IPS-15b (cell line): Measurements from ENCODE around the gene PCDHA4.
"Not testable (repeated sequence)": the region's sequence is repeated elsewhere in the genome, so short reads cannot be mapped to it uniquely, and the experiment has no call there.

Experiments used
- H3K27me3 ChIP-seq: one replicate; pipeline ENCODE4 v1.6.1; 2013; ENCODE audit warnings: low read length; ENCODE audit not compliant: control insufficient read depth, insufficient read depth
- H3K36me3 ChIP-seq: one replicate; pipeline ENCODE4 v1.6.1; 2013; ENCODE audit warnings: low read length; ENCODE audit not compliant: control insufficient read depth, insufficient read depth
- H3K4me1 ChIP-seq: one replicate; pipeline ENCODE4 v1.6.1; 2013; ENCODE audit warnings: mild to moderate bottlenecking, low read length; ENCODE audit not compliant: control insufficient read depth, insufficient read depth
- H3K4me3 ChIP-seq: one replicate; pipeline ENCODE4 v1.5.1; 2013; ENCODE audit warnings: low read depth, low read length
- H3K9ac ChIP-seq: one replicate; pipeline ENCODE4 v1.6.1; 2013; ENCODE audit warnings: low read depth, mild to moderate bottlenecking, low read length
- H3K9me3 ChIP-seq: one replicate; pipeline ENCODE4 v1.6.1; 2013; ENCODE audit warnings: mild to moderate bottlenecking, low read length; ENCODE audit not compliant: control insufficient read depth, insufficient read depth

The PCDHA4 gene

GRCh38 chr5:140796072-140796717, 10.7 kb upstream of the PCDHA4 start:
- not testable (repeated sequence) for H3K36me3 ChIP-seq, H3K9ac ChIP-seq, H3K9me3 ChIP-seq, H3K27me3 ChIP-seq, H3K4me3 ChIP-seq, H3K4me1 ChIP-seq

GRCh38 chr5:140796718-140797095, 10.2 kb upstream of the PCDHA4 start:
- Histone ChIP-seq H3K9me3 (no peaks in the 10 kb centered on the region), H3K36me3 (no peaks in the 10 kb centered on the region), H3K4me3 (no peak overlapping the region), H3K4me1 (no peaks in the 10 kb centered on the region), H3K27me3 (no peaks in the 10 kb centered on the region), H3K9ac (no peak overlapping the region)

GRCh38 chr5:140800816-140801493, 5.9 kb upstream of the PCDHA4 start, which contains the start of gene PCDHA3:
PCDHA3 (plus strand) TSS chr5:140801057.
- Histone ChIP-seq H3K9me3 (no peaks in the 10 kb centered on the region), H3K9ac (no peak within 1 kb of the TSS), H3K4me1 (no peaks in the 10 kb centered on the region), H3K4me3 (no peak within 1 kb of the TSS), H3K27me3 (no peaks in the 10 kb centered on the region), H3K36me3 (no peaks in the 10 kb centered on the region)

GRCh38 chr5:140801494-140801841, 5.4 kb upstream of the PCDHA4 start:
- H3K4me3 ChIP-seq = no peak overlapping the region

GRCh38 chr5:140802381-140802780, 4.5 kb upstream of the PCDHA4 start:
- not testable (repeated sequence) for H3K4me3 ChIP-seq, H3K4me1 ChIP-seq, H3K9me3 ChIP-seq, H3K9ac ChIP-seq, H3K27me3 ChIP-seq, H3K36me3 ChIP-seq

More at GRCh38 chr5:140801494-140801841, 5.4 kb upstream of the PCDHA4 start:
- no peaks in the 10 kb centered on the region for H3K4me1 ChIP-seq
- no peaks in the 10 kb centered on the region for H3K27me3 ChIP-seq
- H3K9ac ChIP-seq = no peak overlapping the region
- H3K9me3 ChIP-seq = no peaks in the 10 kb centered on the region
- H3K36me3 ChIP-seq = no peaks in the 10 kb centered on the region

- H3K9me3 ChIP-seq = no peaks in the 10 kb centered on the region
- no peaks in the 10 kb centered on the region for H3K27me3 ChIP-seq
- no peak overlapping the region for H3K4me3 ChIP-seq
Observed at GRCh38 chr5:140802781-140803271, 4.0 kb upstream of the PCDHA4 start.

GRCh38 chr5:140808241-140808888, 1.5 kb downstream of the PCDHA4 start:
- H3K4me3 ChIP-seq, H3K4me1 ChIP-seq, H3K9me3 ChIP-seq: not testable (repeated sequence)

More at GRCh38 chr5:140802781-140803271, 4.0 kb upstream of the PCDHA4 start:
- Histone ChIP-seq H3K4me1 (no peaks in the 10 kb centered on the region), H3K36me3 (no peaks in the 10 kb centered on the region), H3K9ac (no peak overlapping the region)

GRCh38 chr5:140808889-140809291, 2.0 kb downstream of the PCDHA4 start:
- Histone ChIP-seq H3K27me3 (no peaks in the 10 kb centered on the region), H3K9me3 (no peaks in the 10 kb centered on the region), H3K36me3 (no peaks in the 10 kb centered on the region), H3K9ac (no peak overlapping the region), H3K4me1 (no peaks in the 10 kb centered on the region), H3K4me3 (no peak overlapping the region)

More at GRCh38 chr5:140808241-140808888, 1.5 kb downstream of the PCDHA4 start:
- H3K36me3 ChIP-seq, H3K27me3 ChIP-seq, H3K9ac ChIP-seq: not testable (repeated sequence)

- H3K9me3 ChIP-seq = no peaks in the 10 kb centered on the region
Observed at GRCh38 chr5:140821375-140822280, 14.8 kb downstream of the PCDHA4 start, which contains the start of gene PCDHA5. PCDHA5 (plus strand) TSS chr5:140821613.

GRCh38 chr5:140822281-140822629, 15.4 kb downstream of the PCDHA4 start:
- H3K36me3 ChIP-seq = no peaks in the 10 kb centered on the region
- no peaks in the 10 kb centered on the region for H3K9me3 ChIP-seq
- H3K4me3 ChIP-seq = no peak overlapping the region
- H3K4me1 ChIP-seq = no peaks in the 10 kb centered on the region
- H3K27me3 ChIP-seq = no peaks in the 10 kb centered on the region
- H3K9ac ChIP-seq = no peak overlapping the region

More at GRCh38 chr5:140821375-140822280, 14.8 kb downstream of the PCDHA4 start, which contains the start of gene PCDHA5:
- Histone ChIP-seq H3K4me3 (no peak within 1 kb of the TSS), H3K9ac (no peak within 1 kb of the TSS), H3K27me3 (no peaks in the 10 kb centered on the region), H3K36me3 (no peaks in the 10 kb centered on the region), H3K4me1 (no peaks in the 10 kb centered on the region)

GRCh38 chr5:140822969-140823368, 16.1 kb downstream of the PCDHA4 start:
- not testable (repeated sequence) for H3K4me1 ChIP-seq, H3K27me3 ChIP-seq, H3K36me3 ChIP-seq, H3K4me3 ChIP-seq, H3K9me3 ChIP-seq, H3K9ac ChIP-seq
